ENCODE measurements around the gene PHACTR3.

PHACTR3 gene

GRCh38 chr20:59623583-59623982 lies 19.2 kb downstream of the PHACTR3 start:
- H3K36me3 ChIP-seq (ENCODE audit: control insufficient read depth, low read length) = no peaks in the 10 kb centered on the region
- no peak overlapping the region for H3K4me2 ChIP-seq (ENCODE audit: low read length)
- no peaks in the 10 kb centered on the region for H3K4me1 ChIP-seq (ENCODE audit: control insufficient read depth, low read length)
- no peaks in the 10 kb centered on the region for H3K9me2 ChIP-seq (replicated peaks; ENCODE audit: control insufficient read depth, low read length)
- no peak overlapping the region for H3K4me3 ChIP-seq (ENCODE audit: low read length)
- H3K79me2 ChIP-seq (ENCODE audit: control insufficient read depth, low read length) = no peaks in the 10 kb centered on the region
- TF ChIP-seq EZH2phosphoT487 (IDR thresholded peaks at IDR 0.05; ENCODE audit: borderline replicate concordance, low read length) (no peak), CTCF (IDR thresholded peaks at IDR 0.05; ENCODE audit: low read depth, low read length, poor library complexity, severe bottlenecking) (no peak)
- no peak overlapping the region for H3K27ac ChIP-seq (ENCODE audit: low read depth, low read length)
- H4K20me1 ChIP-seq (ENCODE audit: control insufficient read depth, insufficient read depth, low read depth, low read length) = no peaks in the 10 kb centered on the region
- no peaks in the 10 kb centered on the region for H3K27me3 ChIP-seq (ENCODE audit: control insufficient read depth, low read length)
- H3K9me3 ChIP-seq (ENCODE audit: control insufficient read depth, insufficient read depth, low read length) = no peaks in the 10 kb centered on the region
- H3F3A ChIP-seq (ENCODE audit: control insufficient read depth, insufficient read depth) = no peaks in the 10 kb centered on the region

DNA sequence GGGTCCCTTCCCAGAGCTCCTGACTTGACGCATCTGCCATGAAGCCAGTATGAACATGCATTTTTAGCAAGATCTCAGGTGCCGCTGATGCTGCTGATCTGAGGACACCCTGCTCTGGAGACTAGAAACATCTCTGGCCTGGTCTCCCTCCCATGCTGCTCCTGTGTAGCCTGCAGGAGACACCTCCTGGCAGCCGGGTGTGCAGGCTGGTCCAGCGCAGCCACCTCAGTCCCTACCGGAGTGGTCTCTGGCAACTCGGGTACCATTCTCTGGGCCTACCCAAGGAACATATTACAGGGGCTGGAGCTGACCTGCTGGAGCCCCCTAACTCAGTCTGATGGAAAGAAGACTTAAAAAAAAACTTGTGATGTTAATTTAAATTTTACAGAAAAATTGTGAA lies 20.1 kb downstream of the PHACTR3 start:
- no peak overlapping the region for H3K27ac ChIP-seq (ENCODE audit: low read depth, low read length)
- no peaks in the 10 kb centered on the region for H3K36me3 ChIP-seq (ENCODE audit: control insufficient read depth, low read length)
- no peaks in the 10 kb centered on the region for H3K9me3 ChIP-seq (ENCODE audit: control insufficient read depth, insufficient read depth, low read length)
- no peak overlapping the region for H3K4me3 ChIP-seq (ENCODE audit: low read length)
- TF ChIP-seq CTCF (IDR thresholded peaks at IDR 0.05; ENCODE audit: low read depth, low read length, poor library complexity, severe bottlenecking) (no peak), EZH2phosphoT487 (IDR thresholded peaks at IDR 0.05; ENCODE audit: borderline replicate concordance, low read length) (no peak)
- no peak overlapping the region for H3K4me2 ChIP-seq (ENCODE audit: low read length)
- no peaks in the 10 kb centered on the region for H3K79me2 ChIP-seq (ENCODE audit: control insufficient read depth, low read length)
- H3K27me3 ChIP-seq (ENCODE audit: control insufficient read depth, low read length) = no peaks in the 10 kb centered on the region
- H3F3A ChIP-seq (ENCODE audit: control insufficient read depth, insufficient read depth) = no peaks in the 10 kb centered on the region
- no peaks in the 10 kb centered on the region for H3K4me1 ChIP-seq (ENCODE audit: control insufficient read depth, low read length)
- H3K9me2 ChIP-seq (replicated peaks; ENCODE audit: control insufficient read depth, low read length) = no peaks in the 10 kb centered on the region
- H4K20me1 ChIP-seq (ENCODE audit: control insufficient read depth, insufficient read depth, low read depth, low read length) = no peaks in the 10 kb centered on the region

GRCh38 chr20:59625214-59625922 lies 21.0 kb downstream of the PHACTR3 start:
- TF ChIP-seq CTCF (IDR thresholded peaks at IDR 0.05; ENCODE audit: low read depth, low read length, poor library complexity, severe bottlenecking) = no peak
- no peak for TF ChIP-seq EZH2phosphoT487 (IDR thresholded peaks at IDR 0.05; ENCODE audit: borderline replicate concordance, low read length)
- H3K36me3 ChIP-seq (ENCODE audit: control insufficient read depth, low read length) = no peaks in the 10 kb centered on the region

More at GRCh38 chr20:59625214-59625922, 21.0 kb downstream of the PHACTR3 start:
- Histone ChIP-seq H3K4me3 (ENCODE audit: low read length) (no peak overlapping the region), H3K79me2 (ENCODE audit: control insufficient read depth, low read length) (no peaks in the 10 kb centered on the region), H3K4me1 (ENCODE audit: control insufficient read depth, low read length) (no peaks in the 10 kb centered on the region), H3K27me3 (ENCODE audit: control insufficient read depth, low read length) (no peaks in the 10 kb centered on the region), H3K4me2 (ENCODE audit: low read length) (no peak overlapping the region), H3K9me2 (replicated peaks; ENCODE audit: control insufficient read depth, low read length) (no peaks in the 10 kb centered on the region), H3F3A (ENCODE audit: control insufficient read depth, insufficient read depth) (no peaks in the 10 kb centered on the region), H4K20me1 (ENCODE audit: control insufficient read depth, insufficient read depth, low read depth, low read length) (no peaks in the 10 kb centered on the region), H3K27ac (ENCODE audit: low read depth, low read length) (no peak overlapping the region), H3K9me3 (ENCODE audit: control insufficient read depth, insufficient read depth, low read length) (no peaks in the 10 kb centered on the region)
